ENCODE measurements around the gene AP4E1. TPM values are rescaled to one million over a fixed set of nuclear protein-coding genes. Genes with fewer than 3 reads are reported as not detected.

AP4E1 gene
- total and polyA plus RNA-seq, 2 of the 4 experiments (the other 2 are of a cell fraction) = 3.1 to 6.8 TPM

Other genes with a start within 250 kb of the AP4E1 start
- gene TRPM7, start 221.9 kb upstream of the AP4E1 start, total RNA-seq (2012; rRNA removed) = 27.8 and 49.4 TPM in 2 replicates
- gene TRPM7, start 221.9 kb upstream of the AP4E1 start, polyA plus RNA-seq (2012; rRNA removed) = 6.9 and 10.6 TPM in 2 replicates
- 53.8 and 82.5 TPM in 2 replicates for gene SPPL2A, start 143.0 kb upstream of the AP4E1 start, total RNA-seq (2012; rRNA removed)
- 20.7 and 29.2 TPM in 2 replicates for gene SPPL2A, start 143.0 kb upstream of the AP4E1 start, polyA plus RNA-seq (2012; rRNA removed)
- gene TNFAIP8L3, start 186.2 kb downstream of the AP4E1 start, total RNA-seq (2012; rRNA removed) = 0.83 and 0.90 TPM in 2 replicates
- 0.09 and 0.29 TPM in 2 replicates for gene TNFAIP8L3, start 186.2 kb downstream of the AP4E1 start, polyA plus RNA-seq (2012; rRNA removed)

Data from IMR-90 (cell line).